Tibial artery (tissue), 4 donors: ENCODE measurements around the gene RXRB.
A peak's percentile ranks its signal among the peaks of the same experiment; 100 is the strongest.

ENCODE experiments used
- DNase-seq, 2 donors: peaks; one replicate each; pipeline ENCODE4 v3.0.0-alpha.2; 2019
- H3K27ac ChIP-seq, 2 donors: fragments of 200-600 bp; sonication (generic) in 1 of 2; 1 replicate in 1 of 2; 2 replicates in 1 of 2; pipeline ENCODE4 v1.5.1; 2018 to 2019; ENCODE audit warnings: mild to moderate bottlenecking in 1 of 2
- H3K27me3 ChIP-seq, 2 donors: fragments of 200-600 bp; sonication (generic) in 1 of 2; one replicate each; pipeline versions ENCODE4 v1.5.1 to v1.6.0; 2016 to 2019
- H3K36me3 ChIP-seq, 3 donors: fragments of 200-600 bp; sonication (generic) in 2 of 3; one replicate each; pipeline ENCODE4 v1.5.1; 2016 to 2019; ENCODE audit warnings: mild to moderate bottlenecking in 2 of 3
- H3K4me1 ChIP-seq, 4 donors: fragments of 200-600 bp; sonication (generic) in 2 of 4; 1 replicate in 3 of 4; 2 replicates in 1 of 4; pipeline ENCODE4 v1.5.1; 2016 to 2019
- H3K4me3 ChIP-seq, 2 donors: fragments of 200-600 bp; sonication (generic) in 1 of 2; 1 replicate in 1 of 2; 2 replicates in 1 of 2; pipeline ENCODE4 v1.5.1; 2018 to 2019; ENCODE audit warnings: mild to moderate bottlenecking in 2 of 2
- H3K9me3 ChIP-seq, 3 donors: fragments of 200-600 bp; sonication (generic) in 1 of 3; one replicate each; pipeline ENCODE4 v1.5.1; 2016 to 2019
- CTCF ChIP-seq, 2 experiments: fragments of 200-600 bp in 1 of 2; fragments of 450-650 bp in 1 of 2; IDR thresholded peaks; one replicate each; pipeline ENCODE4 v1.5.1; 2017 to 2019; ENCODE audit warnings: antibody characterized with exemption in 2 of 2, mild to moderate bottlenecking in 1 of 2, moderate library complexity in 1 of 2
- intact Hi-C: fragments of 100-400 bp; cut with DNase I; formaldehyde crosslinking; loops from one replicate; pipeline ENCODE4 v1.15.0; 2023; ENCODE audit warnings: low total_unique reads

RXRB gene

GRCh38 chr6:33193619-33194018, 6.8 kb downstream of the RXRB start:
- Histone ChIP-seq H3K27me3 (peaks cover 0 to 31% of the 10 kb centered on the region in 2 donors), H3K9me3 (no peaks in the 10 kb centered on the region), H3K36me3 (peaks cover 15 to 43% (median 28%) of the 10 kb centered on the region in 3 donors), H3K27ac (peak overlapping the region; percentile 48 to 54), H3K4me1 (peaks cover 0 to 39% (median 29%) of the 10 kb centered on the region in 4 donors), H3K4me3 (peak overlapping the region; percentile 36 to 49)
- intact Hi-C loops, result no loop called here
- TF ChIP-seq CTCF (IDR thresholded peaks at IDR 0.05), result no peak
- no peak for DNase-seq

- Histone ChIP-seq H3K9me3 (no peaks in the 10 kb centered on the region), H3K27me3 (peaks cover 0 to 31% of the 10 kb centered on the region in 2 donors), H3K4me3 (peak overlapping the region; percentile 36 to 49), H3K4me1 (peaks cover 0 to 33% (median 22%) of the 10 kb centered on the region in 4 donors), H3K27ac (peak overlapping the region; percentile 48 to 54), H3K36me3 (peaks cover 15 to 40% (median 28%) of the 10 kb centered on the region in 3 donors)
- intact Hi-C loops, result no loop called here
- no peak for TF ChIP-seq CTCF (IDR thresholded peaks at IDR 0.05)
- DNase-seq, result no peak
Observed at GRCh38 chr6:33192671-33193602, 7.5 kb downstream of the RXRB start.

- no peak for DNase-seq
Observed at GRCh38 chr6:33192105-33192646, 8.3 kb downstream of the RXRB start, which contains the start of gene COL11A2. Gene COL11A2, minus strand, starts transcription at chr6:33192467. Its CDS starts 227 bp downstream, at chr6:33192240.

GRCh38 chr6:33191383-33192104, 8.9 kb downstream of the RXRB start:
- intact Hi-C loops, result no loop called here
- TF ChIP-seq CTCF (IDR thresholded peaks at IDR 0.05), result no peak
- Histone ChIP-seq H3K9me3 (no peaks in the 10 kb centered on the region), H3K27ac (no peak overlapping the region), H3K36me3 (peaks cover 14 to 26% (median 22%) of the 10 kb centered on the region in 3 donors), H3K4me1 (peaks cover 0 to 24% (median 18%) of the 10 kb centered on the region in 4 donors), H3K27me3 (peaks cover 0 to 31% of the 10 kb centered on the region in 2 donors), H3K4me3 (no peak overlapping the region)
- DNase-seq, result no peak

More at GRCh38 chr6:33192105-33192646, 8.3 kb downstream of the RXRB start, which contains the start of gene COL11A2:
- Histone ChIP-seq H3K9me3 (no peaks in the 10 kb centered on the region), H3K4me1 (peaks cover 0 to 25% (median 18%) of the 10 kb centered on the region in 4 donors), H3K36me3 (peaks cover 15 to 32% (median 28%) of the 10 kb centered on the region in 3 donors), H3K4me3 (peak within 1 kb of the TSS; percentile 36 to 49), H3K27me3 (peaks cover 0 to 31% of the 10 kb centered on the region in 2 donors), H3K27ac (peak within 1 kb of the TSS; percentile 48 to 54)
- no peak for TF ChIP-seq CTCF (IDR thresholded peaks at IDR 0.05)
- intact Hi-C loops, result no loop called here

- no peak overlapping the region for H3K4me3 ChIP-seq
- no peaks in the 10 kb centered on the region for H3K9me3 ChIP-seq
- peaks cover 0 to 24% (median 18%) of the 10 kb centered on the region in 4 donors for H3K4me1 ChIP-seq
- DNase-seq, result no peak
- H3K27ac ChIP-seq, result no peak overlapping the region
- TF ChIP-seq CTCF (IDR thresholded peaks at IDR 0.05), result no peak
- peaks cover 4 to 16% (median 13%) of the 10 kb centered on the region in 3 donors for H3K36me3 ChIP-seq
- peaks cover 0 to 31% of the 10 kb centered on the region in 2 donors for H3K27me3 ChIP-seq
- intact Hi-C loops, result no loop called here
Observed at GRCh38 chr6:33190504-33191107, 9.9 kb downstream of the RXRB start.
